HG02981 (cell line): Measurements from ENCODE around the gene GREB1.

Source experiments
- ATAC-seq: cut with Tn5 transposase; IDR thresholded peaks from one replicate; pipeline ENCODE4 v1.9.1; 2021; ENCODE audit warnings: mild to moderate bottlenecking, moderate library complexity; ENCODE audit not compliant: unreplicated experiment

GREB1 gene, protein sequence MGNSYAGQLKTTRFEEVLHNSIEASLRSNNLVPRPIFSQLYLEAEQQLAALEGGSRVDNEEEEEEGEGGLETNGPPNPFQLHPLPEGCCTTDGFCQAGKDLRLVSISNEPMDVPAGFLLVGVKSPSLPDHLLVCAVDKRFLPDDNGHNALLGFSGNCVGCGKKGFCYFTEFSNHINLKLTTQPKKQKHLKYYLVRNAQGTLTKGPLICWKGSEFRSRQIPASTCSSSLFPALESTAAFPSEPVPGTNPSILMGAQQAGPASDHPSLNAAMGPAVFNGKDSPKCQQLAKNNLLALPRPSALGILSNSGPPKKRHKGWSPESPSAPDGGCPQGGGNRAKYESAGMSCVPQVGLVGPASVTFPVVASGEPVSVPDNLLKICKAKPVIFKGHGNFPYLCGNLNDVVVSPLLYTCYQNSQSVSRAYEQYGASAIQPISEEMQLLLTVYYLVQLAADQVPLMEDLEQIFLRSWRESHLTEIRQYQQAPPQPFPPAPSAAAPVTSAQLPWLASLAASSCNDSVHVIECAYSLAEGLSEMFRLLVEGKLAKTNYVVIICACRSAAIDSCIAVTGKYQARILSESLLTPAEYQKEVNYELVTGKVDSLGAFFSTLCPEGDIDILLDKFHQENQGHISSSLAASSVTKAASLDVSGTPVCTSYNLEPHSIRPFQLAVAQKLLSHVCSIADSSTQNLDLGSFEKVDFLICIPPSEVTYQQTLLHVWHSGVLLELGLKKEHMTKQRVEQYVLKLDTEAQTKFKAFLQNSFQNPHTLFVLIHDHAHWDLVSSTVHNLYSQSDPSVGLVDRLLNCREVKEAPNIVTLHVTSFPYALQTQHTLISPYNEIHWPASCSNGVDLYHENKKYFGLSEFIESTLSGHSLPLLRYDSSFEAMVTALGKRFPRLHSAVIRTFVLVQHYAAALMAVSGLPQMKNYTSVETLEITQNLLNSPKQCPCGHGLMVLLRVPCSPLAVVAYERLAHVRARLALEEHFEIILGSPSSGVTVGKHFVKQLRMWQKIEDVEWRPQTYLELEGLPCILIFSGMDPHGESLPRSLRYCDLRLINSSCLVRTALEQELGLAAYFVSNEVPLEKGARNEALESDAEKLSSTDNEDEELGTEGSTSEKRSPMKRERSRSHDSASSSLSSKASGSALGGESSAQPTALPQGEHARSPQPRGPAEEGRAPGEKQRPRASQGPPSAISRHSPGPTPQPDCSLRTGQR (N-terminal part only)

DNA sequence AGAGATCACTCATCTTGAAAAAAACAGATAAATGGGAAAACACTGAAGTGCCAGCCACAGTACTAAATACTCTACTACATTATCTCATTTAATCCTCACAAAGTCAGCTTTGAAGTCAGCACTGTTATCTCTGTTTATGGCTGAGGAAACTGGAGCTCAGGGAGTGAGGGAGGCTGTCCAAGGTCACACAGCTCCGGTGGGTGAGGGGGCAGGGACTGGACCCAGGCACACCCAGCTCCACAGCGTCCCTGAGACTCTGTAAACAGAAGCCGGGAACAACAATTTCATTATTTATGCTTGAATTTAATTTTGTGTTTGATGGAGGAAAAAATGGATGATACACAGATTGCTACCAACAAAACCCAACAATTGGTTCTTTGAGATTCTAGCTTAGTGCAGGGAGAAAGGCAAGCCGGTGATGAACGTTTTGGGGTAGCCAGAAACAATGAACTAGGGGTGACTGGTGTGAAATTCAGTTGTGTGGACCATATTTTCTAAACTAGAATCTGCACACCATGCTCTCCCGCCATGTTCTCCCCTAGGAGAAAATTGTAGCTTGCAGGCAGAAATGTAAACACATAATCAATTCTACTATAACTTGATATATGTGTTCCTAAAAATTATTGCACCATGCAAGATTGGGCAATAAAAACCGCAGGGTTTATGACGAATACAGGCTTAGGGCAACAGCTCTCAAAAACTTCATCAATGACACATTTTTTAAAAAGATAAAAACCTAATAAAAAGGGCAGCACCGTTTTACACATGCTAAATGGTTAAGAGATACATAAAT lies at the start of gene GREB1:
GREB1 (plus strand) TSS at position 768 of the 793 bp plus-strand sequence. CDS start 22,570 bp downstream, outside the sequence.
- no peak for ATAC-seq

- no peak for ATAC-seq
Measured at GRCh38 chr2:11488809-11489208, 45.0 kb upstream of the GREB1 start.

- ATAC-seq: no peak
Measured at GRCh38 chr2:11490194-11490593, 43.7 kb upstream of the GREB1 start.

DNA sequence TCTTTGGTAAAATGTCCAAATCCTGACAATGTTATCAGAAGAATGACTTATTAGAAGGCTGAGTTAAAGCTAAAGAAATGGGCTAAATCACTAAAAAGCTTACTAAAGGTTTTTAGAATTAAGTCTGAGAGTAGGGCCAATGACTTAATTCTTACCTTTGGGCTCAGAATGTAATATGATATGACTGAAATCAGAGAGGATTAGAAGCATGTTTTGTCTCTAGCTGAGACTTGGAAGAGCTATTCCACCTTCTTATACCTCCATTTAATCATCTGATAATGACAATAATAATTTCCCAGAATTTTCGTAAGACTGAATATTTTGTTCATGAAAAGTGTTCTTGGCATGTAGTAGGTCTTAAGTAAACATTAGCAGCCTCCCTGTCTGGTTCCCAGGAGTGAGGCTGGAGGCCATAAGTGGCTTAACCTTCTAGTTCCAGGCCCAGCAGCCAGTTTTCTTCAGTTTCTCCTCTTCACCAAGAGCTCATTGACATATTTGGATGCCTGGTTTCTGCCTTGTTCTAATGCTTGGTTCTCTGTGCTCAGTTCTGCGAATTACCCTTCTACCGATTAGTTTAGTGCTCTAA lies 42.4 kb upstream of the GREB1 start:
- no peak for ATAC-seq

DNA sequence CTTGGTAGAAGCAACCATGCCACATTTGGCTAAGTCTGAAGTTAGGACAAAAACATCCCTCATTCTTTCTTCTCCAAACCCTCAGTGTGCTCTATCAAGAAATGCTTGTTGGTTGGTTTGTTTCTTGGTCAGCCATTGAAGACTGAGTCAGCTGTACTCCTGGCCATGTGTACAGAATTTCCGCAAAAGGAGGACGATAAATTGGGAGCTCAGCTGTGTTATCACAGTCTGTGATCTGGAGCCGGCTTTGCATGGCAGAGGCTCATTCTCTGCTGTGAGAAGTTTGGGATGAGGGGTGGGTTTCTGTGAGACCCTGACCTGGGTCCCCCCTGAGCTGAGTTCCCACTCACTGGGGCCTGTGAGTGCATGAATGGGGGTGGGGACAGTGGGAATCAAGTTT lies 41.6 kb upstream of the GREB1 start:
- no peak for ATAC-seq

GRCh38 chr2:11492720-11493119 lies 41.1 kb upstream of the GREB1 start:
- no peak for ATAC-seq

- no peak for ATAC-seq
Measured at GRCh38 chr2:11493282-11493681, 40.6 kb upstream of the GREB1 start.

DNA sequence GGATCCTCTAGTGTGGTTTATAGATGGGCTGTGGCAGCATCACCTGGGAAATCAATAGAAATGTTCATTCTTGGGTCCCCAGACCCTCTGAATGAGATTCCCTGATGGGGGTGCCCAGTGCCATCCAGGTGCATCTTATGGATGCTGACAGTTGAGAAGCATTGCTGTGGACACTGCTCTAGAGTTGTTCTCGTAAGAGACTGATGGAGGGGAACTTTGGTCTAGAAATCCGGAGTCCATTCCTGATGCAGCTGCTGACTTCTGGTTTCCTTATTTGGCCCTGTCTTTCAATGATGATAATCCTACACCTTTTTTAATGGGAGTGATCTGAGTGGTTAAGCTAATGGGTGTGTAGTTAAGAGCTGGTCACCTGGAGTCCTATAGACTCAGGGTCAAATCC lies 39.5 kb upstream of the GREB1 start:
- ATAC-seq: no peak

DNA sequence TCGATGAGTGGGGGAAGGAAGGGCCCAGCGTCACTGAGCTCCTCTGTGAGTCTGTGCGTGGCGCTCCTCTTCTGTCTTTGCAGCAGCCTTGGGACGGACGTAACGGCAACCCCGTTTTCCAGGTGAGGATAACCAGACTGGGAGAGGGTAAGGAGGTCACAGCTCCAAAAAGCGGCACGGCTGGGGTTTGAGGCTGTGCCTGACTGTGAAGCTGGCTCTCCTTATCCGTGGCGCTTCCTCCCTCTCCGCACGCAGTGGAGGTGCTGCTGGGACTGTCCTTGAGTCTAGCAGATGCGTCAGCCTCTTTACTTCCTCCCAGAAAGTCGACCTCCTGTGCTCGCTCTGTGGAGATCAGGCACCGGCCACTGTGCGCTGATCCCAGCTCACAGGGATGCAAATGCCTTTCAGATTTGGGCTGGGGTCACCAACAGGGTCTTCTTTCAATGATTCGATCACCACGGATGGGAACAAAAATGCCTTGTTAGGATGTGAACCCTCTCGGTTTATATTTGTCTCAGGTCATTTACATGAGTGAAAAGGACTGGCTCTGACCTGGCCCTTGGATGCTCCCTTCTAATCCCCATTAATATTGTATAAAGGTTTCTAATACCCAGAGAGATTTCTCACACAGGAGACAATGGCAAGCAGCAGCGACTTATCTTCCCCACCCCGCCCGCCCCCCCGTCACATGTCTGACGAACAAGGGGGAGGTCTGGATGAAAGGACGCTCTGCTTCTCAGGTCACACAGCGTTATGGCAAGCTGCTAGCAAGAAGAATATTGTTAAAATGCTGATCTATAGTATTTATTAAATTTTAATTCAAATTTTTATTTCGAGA lies 37.8 kb upstream of the GREB1 start:
- ATAC-seq: no peak

DNA sequence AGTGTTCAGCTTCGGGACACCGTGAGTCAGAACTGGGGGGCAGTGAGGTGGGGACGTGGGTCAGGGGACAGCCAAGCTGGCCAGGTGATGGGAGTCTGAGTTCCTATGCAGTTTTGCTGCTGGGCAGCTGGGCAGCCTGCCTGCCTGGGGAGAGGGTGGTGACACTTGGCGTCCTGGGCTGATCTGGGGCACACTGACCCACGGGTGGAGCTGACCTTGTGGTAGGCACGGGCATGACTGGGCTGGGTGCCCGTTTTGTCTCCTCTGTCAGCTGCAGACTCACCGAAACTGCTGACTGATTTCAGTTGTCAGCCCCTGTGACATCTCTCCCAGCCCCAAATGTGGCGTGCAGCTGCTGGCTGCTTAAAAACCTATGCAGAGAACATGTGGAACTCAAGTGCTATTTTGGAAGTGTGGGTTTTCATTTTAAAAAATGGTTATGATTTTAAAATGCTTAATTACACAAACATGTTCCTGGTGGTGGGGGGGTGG lies 35.3 kb upstream of the GREB1 start:
- peak; percentile 75 for ATAC-seq

- no peak for ATAC-seq
Measured at GRCh38 chr2:11499081-11499743, 34.6 kb upstream of the GREB1 start.

GRCh38 chr2:11500702-11501303 lies 33.0 kb upstream of the GREB1 start:
- ATAC-seq: no peak

- no peak for ATAC-seq
Measured at GRCh38 chr2:11502740-11503292, 31.0 kb upstream of the GREB1 start.

DNA sequence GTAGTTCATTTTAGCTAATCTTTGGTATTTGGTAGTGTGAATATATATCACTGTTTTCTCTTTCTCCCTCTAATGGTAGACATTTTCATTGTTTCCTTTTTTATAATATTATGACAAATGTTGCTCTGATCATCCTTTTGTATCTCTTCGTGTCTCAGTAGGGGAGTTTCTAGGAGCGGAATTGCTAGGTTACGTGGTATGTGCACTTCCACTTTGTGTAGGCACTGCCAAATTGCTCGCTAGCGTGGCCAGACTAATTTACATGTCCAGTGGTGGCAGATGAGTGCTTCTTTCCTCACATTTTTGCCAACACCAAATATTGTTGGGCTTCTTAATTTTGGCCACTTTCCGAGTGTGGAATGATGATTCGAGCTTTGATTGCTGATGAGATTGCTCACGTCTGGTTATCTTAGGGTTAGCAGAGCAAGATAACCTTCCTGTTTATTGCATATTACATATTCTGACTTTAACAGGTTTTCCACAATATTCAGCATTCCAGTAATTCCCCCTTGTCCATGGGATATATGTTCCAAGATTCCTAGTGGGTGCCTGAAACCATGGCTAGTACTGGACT lies 30.4 kb upstream of the GREB1 start:
- no peak for ATAC-seq

DNA sequence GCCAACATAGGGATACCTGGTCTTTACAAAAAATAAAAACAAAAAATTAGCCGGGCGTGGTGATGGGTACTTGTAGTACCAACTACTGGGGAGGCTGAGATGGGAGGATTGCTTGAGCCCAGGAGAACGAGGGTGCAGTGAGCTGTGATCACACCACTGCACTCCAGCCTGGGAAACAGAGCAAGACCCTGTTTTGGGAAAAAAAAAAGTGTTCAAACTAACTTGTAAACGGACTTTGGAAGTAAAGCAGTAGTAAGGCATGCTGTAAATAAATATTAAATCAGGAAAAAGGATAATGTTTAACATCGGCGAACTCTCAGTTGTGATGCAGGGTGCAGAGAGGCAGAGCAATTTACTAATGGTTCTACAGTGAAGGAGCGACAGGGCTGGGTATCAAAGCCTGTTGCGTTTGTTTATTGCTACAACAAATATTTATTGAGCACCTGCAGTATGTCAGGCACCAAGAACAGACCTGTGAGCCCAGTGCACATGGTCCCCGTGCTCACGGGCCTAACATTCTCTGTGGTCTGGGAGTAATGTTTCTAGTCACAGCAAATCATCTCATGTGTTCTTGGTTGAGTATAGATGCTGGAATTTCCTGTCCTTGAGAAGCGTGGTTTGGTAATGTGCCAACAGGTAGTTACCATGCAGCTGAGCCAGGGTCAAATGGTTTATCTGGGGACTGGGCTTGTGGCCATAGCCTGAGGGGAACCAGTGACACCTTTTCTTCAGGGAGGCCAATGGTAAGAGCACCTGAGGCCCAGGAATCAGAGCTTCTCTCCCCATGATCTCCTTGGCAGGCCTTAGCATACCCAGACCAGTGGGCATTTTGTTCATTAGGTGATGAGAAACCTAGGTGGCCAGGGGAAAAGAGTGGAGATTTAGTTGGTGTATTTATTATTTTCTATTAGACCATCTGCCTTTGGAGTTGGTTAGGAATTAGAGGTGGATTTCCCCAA lies 27.9 kb upstream of the GREB1 start:
- no peak for ATAC-seq

- no peak for ATAC-seq
Measured at GRCh38 chr2:11506611-11506969, 27.3 kb upstream of the GREB1 start.
